ENCODE data around the gene CLPTM1L. TPM values are rescaled to one million over a fixed set of nuclear protein-coding genes. Genes with fewer than 3 reads are reported as not detected.

Gene CLPTM1L
- total RNA-seq, 4 donors from 2014 or later = 68.8 to 102 (median 84.4) TPM

GRCh38 chr5:1268666-1269065 is 76.2 kb downstream of the CLPTM1L start:
- no peak for TF ChIP-seq CTCF (IDR thresholded peaks at IDR 0.05)
- no peak for TF ChIP-seq POLR2A (IDR thresholded peaks at IDR 0.05)
- TF ChIP-seq EP300 (IDR thresholded peaks at IDR 0.05) = no peak
- Histone ChIP-seq H3K4me1 (no peaks in the 10 kb centered on the region), H3K9me3 (peaks cover 0 to 25% (median 0%) of the 10 kb centered on the region in 4 donors), H3K27ac (no peak overlapping the region), H3K36me3 (no peaks in the 10 kb centered on the region), H3K27me3 (no peaks in the 10 kb centered on the region), H3K4me3 (no peak overlapping the region)
- no peak for DNase-seq (ENCODE audit: low spot score in 2 of 2)
- WGBS, 2 donors = 86 to 89% methylated on average over 13 of the region's 13 CpGs

- Histone ChIP-seq H3K4me3 (no peak overlapping the region), H3K36me3 (no peaks in the 10 kb centered on the region), H3K9me3 (peaks cover 0 to 31% (median 0%) of the 10 kb centered on the region in 4 donors), H3K27me3 (no peaks in the 10 kb centered on the region), H3K4me1 (no peaks in the 10 kb centered on the region), H3K27ac (no peak overlapping the region)
- WGBS, 2 donors = 89 to 95% methylated on average over 13 of the region's 13 CpGs
- TF ChIP-seq CTCF (IDR thresholded peaks at IDR 0.05) = no peak
- TF ChIP-seq EP300 (IDR thresholded peaks at IDR 0.05) = no peak
- no peak for TF ChIP-seq POLR2A (IDR thresholded peaks at IDR 0.05)
- no peak for DNase-seq (ENCODE audit: low spot score in 2 of 2)
Observed at GRCh38 chr5:1268056-1268455, 76.8 kb downstream of the CLPTM1L start.

Small RNA genes lying within 50 kb of the gene (small RNA-seq; reads per million reads assigned to genes)
- not detected for gene MIR4457

Other genes with a start within 250 kb of the CLPTM1L start
- gene SLC12A7, start 233.0 kb downstream of the CLPTM1L start, total RNA-seq = 10 to 100 TPM; 11.4 to 39.3 (median 18.8) TPM
- under 1 TPM in 1 of 4 donors, not detected in 3; under 0.01 TPM for gene SLC6A19, start 143.5 kb downstream of the CLPTM1L start, total RNA-seq
- not detected for gene SLC6A18, start 119.7 kb downstream of the CLPTM1L start, total RNA-seq
- not detected for gene TERT, start 50.0 kb downstream of the CLPTM1L start, total RNA-seq
- under 1 TPM in 2 of 4 donors, not detected in 2; 0.20 to 0.90 TPM for gene SLC6A3, start 100.3 kb upstream of the CLPTM1L start, total RNA-seq
- gene LPCAT1, start 178.9 kb upstream of the CLPTM1L start, total RNA-seq = 10 to 100 TPM; 23.4 to 45.3 (median 26.8) TPM

Measured in tibial nerve (tissue), 4 donors.